Cortex of kidney (tissue), 1 donor: ENCODE results near the gene NHEJ1.
"Not testable (repeated sequence)": the region's sequence is repeated elsewhere in the genome, so short reads cannot be mapped to it uniquely, and the experiment has no call there.

Experiments used
- DNase-seq: peaks from one replicate; lab custom pipeline; 2025; lab: John Stamatoyannopoulos, UW

Gene NHEJ1

DNA sequence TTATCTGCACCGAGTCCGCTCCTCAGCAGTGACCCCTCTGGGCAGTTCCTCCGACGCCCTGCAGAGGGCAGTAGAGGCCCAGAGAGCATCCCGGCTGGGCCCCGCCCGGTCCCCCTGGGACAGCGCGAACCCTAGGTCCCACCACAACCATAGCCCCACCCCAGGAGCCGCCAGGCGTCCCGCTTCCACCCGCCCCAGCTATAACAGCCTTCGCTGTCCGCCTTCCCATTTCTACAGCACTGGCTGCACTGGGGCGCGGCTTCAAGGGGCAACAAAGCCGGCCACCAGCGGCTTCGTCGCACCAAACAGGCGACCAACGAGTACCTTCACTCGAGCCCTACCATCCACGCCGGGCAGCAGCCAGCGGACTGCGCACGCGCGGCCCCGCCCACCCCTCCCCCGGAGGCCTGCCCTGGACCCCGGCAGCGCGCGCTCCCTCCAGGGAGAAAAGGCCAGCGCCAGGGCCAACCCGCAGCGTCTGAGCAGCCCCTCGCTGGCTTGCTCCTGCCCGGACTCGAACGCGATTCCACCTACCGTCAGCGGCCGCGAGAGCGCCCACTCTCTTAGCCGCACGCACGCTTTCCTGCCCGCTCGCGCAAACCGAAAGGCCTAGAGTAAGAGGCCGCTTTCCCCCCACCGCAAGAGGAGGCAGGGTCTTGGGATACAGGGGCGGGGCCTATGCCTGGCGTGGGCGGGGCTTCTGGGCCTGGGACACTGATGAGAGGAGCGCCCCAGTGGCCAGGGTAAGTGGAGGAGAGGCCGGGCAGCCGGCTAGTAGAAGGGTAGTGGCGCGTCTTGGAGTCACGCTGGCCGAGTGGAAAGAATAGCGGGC is at the start of gene NHEJ1:
NHEJ1 (minus strand) TSS at position 630 of the 832 bp plus-strand sequence. CDS start 2,453 bp downstream, outside the sequence.
- peak; percentile 86 for DNase-seq

DNA sequence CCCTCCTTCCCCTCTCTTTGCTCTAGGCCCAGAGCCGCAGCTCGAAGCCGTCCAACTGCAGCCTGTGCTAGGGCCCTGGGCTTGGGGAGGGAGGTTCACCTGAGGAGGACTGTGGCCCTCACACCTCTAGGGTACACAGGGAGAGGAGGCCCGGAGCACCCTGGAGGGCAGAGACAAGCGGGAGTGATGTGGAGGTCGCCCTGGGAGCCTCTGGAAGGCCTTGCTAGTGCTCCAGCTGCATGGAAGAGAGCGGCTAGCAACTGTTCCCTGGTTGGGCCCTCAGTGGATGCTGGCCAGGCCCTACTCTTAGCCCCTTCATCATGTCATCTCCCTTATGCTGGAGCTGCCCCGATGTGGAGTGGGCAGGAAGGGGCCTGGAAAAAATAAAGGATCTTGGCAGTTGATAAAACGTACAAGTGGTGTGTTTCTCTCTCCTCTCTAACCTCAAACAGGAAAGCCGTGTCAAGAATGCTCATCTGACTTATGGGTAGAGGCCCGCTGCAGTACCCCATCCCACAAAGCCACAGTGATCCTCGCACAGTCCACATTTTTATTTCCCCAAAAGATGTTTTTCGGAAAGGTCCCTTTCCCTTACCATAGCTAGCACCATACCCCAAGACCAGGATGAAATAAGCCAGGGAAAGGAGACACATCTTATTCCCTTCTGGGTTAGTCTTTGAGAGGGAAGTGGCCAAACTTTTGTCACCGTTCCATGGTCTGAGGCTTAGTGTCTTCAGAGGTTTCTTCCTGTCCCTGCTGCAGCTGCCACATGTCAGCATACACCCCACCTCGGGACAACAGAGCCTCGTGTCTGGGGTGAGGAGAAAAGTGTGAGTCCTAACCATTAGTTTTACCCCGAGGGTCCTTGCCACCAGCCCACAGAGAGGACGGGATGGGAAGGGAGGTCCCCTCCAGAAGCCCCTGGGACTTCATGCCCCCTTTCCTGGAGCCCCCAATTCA is 48.9 kb upstream of the NHEJ1 start:
- DNase-seq: no peak

- no peak for DNase-seq
Observed at GRCh38 chr2:219207884-219208740, 47.5 kb upstream of the NHEJ1 start.

DNA sequence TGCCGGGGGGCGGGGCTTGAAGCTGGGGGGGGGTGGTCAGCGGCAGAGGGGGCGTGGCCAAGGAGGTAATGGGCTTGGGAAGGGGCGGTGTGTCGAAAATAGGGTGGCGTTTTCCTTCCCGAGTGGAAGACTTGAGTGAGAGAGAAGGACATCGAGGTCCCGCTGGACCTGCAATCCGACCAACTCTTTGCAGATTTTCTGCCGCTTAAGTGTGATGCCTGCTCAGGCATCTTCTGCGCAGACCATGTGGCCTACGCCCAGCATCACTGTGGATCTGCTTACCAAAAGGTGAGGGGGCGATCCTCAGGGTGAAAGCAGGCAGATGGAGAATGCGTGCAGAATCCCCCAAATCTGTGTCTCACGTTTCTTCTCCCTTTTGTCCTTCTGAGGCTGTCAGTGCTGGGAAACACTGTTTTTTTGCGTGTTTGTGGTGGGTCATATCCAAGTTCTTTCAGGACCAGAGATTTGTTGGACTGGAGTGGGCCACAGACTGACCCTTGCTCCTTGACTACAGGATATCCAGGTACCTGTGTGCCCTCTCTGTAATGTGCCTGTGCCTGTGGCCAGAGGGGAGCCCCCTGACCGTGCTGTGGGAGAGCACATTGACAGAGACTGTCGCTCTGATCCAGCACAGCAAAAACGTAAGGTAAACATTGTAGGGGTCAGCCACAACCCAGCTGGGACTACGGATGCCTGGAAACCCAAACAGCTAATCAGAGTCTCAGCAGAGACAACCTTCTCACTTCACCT is 46.7 kb upstream of the NHEJ1 start:
- DNase-seq: no peak

DNA sequence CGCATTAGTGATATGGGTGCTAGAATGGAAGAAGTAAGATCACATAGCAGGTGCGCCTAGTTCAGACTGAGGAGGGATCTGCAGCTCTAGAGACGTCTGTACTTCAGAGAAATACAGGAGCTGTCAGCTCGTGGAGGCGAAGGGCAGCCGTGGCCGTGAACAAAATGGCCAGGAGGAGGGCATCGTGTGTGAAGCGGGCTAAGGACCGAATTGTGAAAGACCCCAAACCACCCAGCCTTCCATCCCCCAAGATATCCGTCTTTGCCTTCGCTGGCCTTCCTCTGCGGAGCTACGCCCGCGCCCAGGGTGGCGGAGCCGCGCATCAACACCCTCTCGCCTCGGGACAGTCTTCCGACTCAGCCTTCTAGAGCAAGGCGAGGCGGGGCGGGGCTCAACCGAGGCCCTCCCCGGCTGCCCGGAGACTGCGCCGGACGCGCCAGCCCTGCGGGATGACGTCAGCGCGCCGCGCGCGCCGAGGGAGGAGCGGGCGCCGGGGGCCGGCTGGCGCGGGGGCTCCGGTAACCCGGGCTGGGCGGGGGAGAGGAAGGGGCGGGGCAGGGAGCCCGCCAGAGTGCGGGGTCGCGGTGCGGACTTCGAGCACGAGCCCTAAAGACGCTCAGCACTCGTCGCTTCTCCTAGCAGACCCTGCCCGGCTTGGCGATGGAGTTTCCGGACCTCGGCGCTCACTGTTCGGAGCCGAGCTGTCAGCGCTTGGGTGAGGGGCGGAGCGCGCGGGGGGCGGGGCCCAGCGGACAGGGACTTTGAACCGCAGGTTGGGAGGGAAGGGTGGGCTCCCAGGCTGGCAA is 45.9 kb upstream of the NHEJ1 start, which contains the start of gene ZFAND2B:
ZFAND2B (plus strand) TSS at position 455 of the 806 bp plus-strand sequence; CDS start at position 661, 206 bp downstream.
- DNase-seq: peak; percentile 74

- no peak for DNase-seq
Observed at GRCh38 chr2:219205981-219206327, 45.3 kb upstream of the NHEJ1 start.

DNA sequence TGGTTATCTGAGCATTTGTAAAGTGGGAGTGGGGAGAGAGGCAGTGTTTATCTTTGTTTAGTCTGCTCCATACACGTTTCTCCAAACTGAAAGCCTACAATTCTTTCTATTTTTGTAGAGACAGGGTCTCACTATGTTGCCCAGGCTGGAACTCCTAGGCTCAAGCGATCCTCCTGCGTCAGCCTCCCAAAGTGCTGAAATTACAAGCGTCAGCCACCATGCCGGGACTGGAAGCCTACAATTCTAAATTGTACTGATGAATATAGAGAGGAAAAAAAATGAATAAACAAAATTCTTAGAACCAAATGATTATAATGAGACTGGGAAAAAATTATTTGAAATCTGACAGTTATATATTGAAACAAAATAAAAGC is 44.5 kb upstream of the NHEJ1 start:
- DNase-seq: no peak

DNA sequence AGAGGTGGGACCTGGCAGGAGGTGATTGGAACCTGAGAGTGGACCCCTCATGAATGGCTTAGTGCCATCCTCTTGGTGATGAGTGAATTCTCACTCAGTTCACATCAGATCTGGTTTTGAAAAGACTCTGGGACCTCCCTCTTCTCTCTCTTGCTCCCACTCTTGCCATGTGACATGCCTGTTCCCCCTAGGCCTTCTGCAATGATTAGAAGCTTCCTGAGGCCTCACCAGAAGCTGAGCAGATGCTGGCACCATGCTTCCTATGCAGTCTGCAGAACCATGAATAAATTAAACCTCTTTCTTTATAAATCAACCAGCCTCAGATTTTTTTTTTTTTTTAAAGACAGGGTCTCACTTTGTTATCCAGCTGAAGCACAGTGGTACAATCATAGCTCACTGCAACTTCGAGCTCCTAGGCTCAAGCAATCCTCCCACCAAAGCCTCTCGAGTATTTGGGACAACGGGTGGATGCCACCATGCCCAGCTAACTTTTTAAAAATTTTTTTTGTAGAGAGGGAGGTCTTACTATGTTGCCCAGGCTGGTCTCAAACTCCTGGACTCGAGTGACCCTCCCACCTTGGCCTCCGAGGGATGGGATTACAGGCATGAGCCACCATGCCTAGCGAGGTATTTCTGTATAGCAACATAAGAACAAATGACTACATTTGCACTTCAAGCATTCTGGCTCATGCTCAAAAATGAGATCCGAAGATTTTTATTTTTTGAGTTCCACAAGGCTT is 44.0 kb upstream of the NHEJ1 start:
- no peak for DNase-seq

DNA sequence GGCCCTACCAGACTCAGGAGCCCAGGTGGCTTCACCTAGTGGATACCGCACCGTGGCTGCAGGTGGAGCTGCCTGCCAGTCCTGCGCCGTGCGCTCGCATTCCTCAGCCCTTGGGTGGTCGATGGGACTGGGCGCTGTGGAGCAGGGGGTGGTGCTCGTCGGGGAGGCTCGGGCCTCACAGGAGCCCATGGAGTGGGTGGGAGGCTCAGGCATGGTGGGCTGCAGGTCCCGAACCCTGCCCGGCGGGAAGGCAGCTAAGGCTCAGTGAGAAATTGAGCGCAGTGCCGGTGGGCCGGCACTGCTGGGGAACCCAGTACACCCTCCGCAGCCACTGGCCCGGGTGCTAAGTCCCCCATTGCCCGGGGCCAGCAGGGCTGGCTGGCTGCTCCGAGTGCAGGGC is 40.7 kb upstream of the NHEJ1 start:
- not testable (repeated sequence) for DNase-seq

GRCh38 chr2:219200502-219201326 is 40.1 kb upstream of the NHEJ1 start:
- DNase-seq: not testable (repeated sequence)

- DNase-seq: no peak
Observed at GRCh38 chr2:219199470-219200211, 39.0 kb upstream of the NHEJ1 start.

DNA sequence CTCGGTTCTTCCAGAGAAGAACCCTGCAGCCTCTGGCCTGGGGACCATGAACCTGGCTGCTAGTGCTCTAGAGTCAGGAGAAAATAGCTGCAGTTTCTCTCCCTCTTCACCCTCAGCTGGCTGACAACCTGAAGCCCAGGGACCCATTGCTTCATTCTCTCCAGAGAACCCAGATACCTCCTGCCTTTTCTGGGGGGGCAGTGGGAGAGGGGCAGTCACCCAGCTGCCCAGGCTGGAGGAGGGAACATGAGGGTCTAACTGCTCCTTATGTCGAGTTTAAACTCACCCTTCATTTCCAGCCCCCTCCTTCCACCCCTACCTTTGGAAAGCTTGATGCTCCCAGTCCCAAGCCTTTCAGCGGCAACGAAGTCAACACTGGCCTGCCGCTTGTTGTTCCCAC is 38.4 kb upstream of the NHEJ1 start:
- no peak for DNase-seq

DNA sequence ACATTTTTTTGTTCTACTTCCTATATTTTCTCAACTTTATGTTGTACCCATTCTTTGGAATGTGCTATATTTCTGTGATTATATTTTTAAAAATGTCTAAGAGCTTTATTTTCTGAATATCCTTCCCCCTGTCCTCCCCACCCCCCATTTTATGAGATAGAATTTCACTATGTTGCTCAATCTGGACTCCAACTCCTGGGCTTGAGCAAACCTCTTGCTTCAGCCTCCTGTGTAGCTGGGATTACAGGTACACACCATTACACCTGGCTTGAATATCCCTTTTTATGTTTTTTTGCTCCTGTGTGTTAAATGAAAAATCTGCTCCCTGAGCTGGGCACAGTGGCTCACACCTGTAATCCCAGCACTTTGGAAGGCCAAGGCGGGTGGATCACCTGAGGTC is 36.8 kb upstream of the NHEJ1 start:
- DNase-seq: no peak

- DNase-seq: no peak
Observed at GRCh38 chr2:219186754-219187456, 26.3 kb upstream of the NHEJ1 start.

GRCh38 chr2:219184121-219184520 is 23.5 kb upstream of the NHEJ1 start:
- DNase-seq: no peak

DNA sequence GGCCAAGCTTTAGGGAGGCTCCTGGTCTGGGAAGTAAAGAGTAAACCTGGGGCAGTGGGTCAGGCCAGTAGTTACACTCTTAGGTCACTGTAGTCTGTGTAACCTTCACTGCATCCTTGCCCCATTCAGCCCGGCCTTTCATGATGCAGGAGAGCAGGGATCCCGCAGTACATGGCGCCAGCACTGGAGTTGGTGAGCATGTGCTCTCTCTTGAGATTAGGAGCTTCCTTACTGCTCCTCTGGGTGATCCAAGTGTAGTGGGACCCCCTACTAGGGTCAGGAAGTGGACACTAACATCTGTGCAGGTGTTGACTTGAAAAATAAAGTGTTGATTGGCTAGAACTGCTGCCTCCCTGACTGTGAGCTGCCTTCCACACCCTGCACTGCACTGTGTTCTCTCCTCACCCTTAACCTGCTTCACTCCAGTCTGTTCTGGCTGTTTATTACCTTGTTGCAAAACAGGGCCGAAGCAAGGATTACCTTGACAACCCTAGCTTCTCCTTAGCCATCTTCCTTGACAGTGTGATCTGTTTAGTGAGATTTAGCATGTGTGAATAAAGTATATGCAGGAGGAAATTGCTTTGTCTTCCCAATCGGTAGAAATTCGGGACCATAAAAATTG is 22.6 kb upstream of the NHEJ1 start:
- DNase-seq: no peak
